ENCODE results near the gene ERGIC2. TPM values are rescaled to one million over a fixed set of nuclear protein-coding genes. Genes with fewer than 3 reads are reported as not detected.

ERGIC2 gene, protein sequence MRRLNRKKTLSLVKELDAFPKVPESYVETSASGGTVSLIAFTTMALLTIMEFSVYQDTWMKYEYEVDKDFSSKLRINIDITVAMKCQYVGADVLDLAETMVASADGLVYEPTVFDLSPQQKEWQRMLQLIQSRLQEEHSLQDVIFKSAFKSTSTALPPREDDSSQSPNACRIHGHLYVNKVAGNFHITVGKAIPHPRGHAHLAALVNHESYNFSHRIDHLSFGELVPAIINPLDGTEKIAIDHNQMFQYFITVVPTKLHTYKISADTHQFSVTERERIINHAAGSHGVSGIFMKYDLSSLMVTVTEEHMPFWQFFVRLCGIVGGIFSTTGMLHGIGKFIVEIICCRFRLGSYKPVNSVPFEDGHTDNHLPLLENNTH
- total RNA-seq = 10 to 100 TPM; 55.6 to 63.7 TPM

GRCh38 chr12:29380536-29381523 is at the start of gene ERGIC2:
TSS of gene ERGIC2 (minus strand) at chr12:29381172. CDS start at chr12:29371633, 9,539 bp downstream.
- ChIA-PET CTCF (interaction anchor here (0.7 to 1.4 kb wide), 4 partner anchors 16 to 48 kb away, joined by 3 to 5 read pairs (median 4); no protein-coding TSS in a partner anchor), POLR2A (interaction anchor here (1.0 to 1.4 kb wide), 3 partner anchors 10 to 277 kb away, joined by 3 to 7 read pairs (median 3); no protein-coding TSS in a partner anchor)
- H3K4me3 Mint-ChIP-seq = peak within 1 kb of the TSS; percentile 85
- DNase-seq = peak; percentile 95
- ATAC-seq = peak; percentile 96
- H3K27me3 Mint-ChIP-seq (ENCODE audit: low read depth) = no peaks in the 10 kb centered on the region
- H3K4me1 Mint-ChIP-seq (ENCODE audit: low read depth) = peaks cover 30% of the 10 kb centered on the region
- no peaks in the 10 kb centered on the region for H3K9me3 Mint-ChIP-seq (ENCODE audit: insufficient read depth)
- H3K36me3 Mint-ChIP-seq (ENCODE audit: low read depth) = peaks cover 14% of the 10 kb centered on the region
- H3K27ac Mint-ChIP-seq = peak within 1 kb of the TSS; percentile 89

GRCh38 chr12:29430716-29431044 is 49.7 kb upstream of the ERGIC2 start:
- CTCF ChIA-PET = no interaction called here

DNA sequence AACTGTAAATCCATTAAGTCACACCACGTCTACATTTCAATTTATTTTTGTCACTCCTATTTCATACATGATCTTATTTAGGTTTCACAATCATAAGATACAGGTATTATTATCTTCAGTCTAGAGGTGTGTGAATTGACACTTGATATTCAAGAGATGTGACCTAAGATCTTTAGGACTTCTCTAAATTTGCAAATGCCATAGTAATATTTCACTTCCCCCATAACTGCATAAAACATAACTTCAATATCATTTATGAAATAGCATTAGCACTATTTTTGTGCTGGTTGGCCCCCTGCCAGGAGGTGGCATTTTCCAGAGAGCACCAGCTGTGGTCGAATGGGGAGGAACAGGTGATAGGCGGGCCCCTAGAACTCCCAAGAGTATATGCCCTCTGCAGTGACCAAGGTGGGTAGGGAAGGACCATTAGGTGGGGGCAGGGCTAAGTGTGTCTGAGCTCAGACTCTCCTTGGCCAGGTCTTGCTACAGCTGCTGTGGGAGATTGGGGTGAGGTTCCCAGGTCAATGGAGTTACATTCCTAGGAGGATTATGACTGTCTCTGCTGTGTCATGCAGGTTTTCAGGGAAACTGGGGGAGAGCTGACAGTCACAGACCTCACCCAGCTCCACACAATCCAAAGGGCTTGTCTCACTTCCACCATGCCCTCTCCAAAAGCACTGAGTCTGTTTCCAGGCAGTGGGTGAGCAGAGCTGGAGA is 49.2 kb upstream of the ERGIC2 start:
- H3K4me3 Mint-ChIP-seq = no peak overlapping the region
- H3K36me3 Mint-ChIP-seq (ENCODE audit: low read depth) = no peaks in the 10 kb centered on the region
- no peak overlapping the region for H3K27ac Mint-ChIP-seq
- H3K27me3 Mint-ChIP-seq (ENCODE audit: low read depth) = no peaks in the 10 kb centered on the region
- ATAC-seq = no peak
- no peaks in the 10 kb centered on the region for H3K9me3 Mint-ChIP-seq (ENCODE audit: insufficient read depth)
- DNase-seq = no peak
- ChIA-PET POLR2A (no interaction called here), CTCF (no interaction called here)
- H3K4me1 Mint-ChIP-seq (ENCODE audit: low read depth) = no peaks in the 10 kb centered on the region

More at GRCh38 chr12:29430716-29431044, 49.7 kb upstream of the ERGIC2 start:
- POLR2A ChIA-PET = no interaction called here
- no peaks in the 10 kb centered on the region for H3K36me3 Mint-ChIP-seq (ENCODE audit: low read depth)
- H3K4me1 Mint-ChIP-seq (ENCODE audit: low read depth) = no peaks in the 10 kb centered on the region
- DNase-seq (no peak), ATAC-seq (no peak)
- no peaks in the 10 kb centered on the region for H3K27me3 Mint-ChIP-seq (ENCODE audit: low read depth)
- H3K4me3 Mint-ChIP-seq = no peak overlapping the region
- H3K9me3 Mint-ChIP-seq (ENCODE audit: insufficient read depth) = no peaks in the 10 kb centered on the region
- no peak overlapping the region for H3K27ac Mint-ChIP-seq

GRCh38 chr12:29428633-29429032 is 47.7 kb upstream of the ERGIC2 start:
- ChIA-PET POLR2A (no interaction called here), CTCF (interaction anchor here (0.6 kb wide), 1 partner anchor 48 kb away, joined by 3 read pairs; no protein-coding TSS in a partner anchor)
- Mint-ChIP-seq H3K4me1 (ENCODE audit: low read depth) (no peaks in the 10 kb centered on the region), H3K36me3 (ENCODE audit: low read depth) (no peaks in the 10 kb centered on the region), H3K27ac (no peak overlapping the region), H3K4me3 (no peak overlapping the region), H3K27me3 (ENCODE audit: low read depth) (no peaks in the 10 kb centered on the region), H3K9me3 (ENCODE audit: insufficient read depth) (no peaks in the 10 kb centered on the region)
- DNase-seq = no peak
- ATAC-seq = no peak

GRCh38 chr12:29427964-29428363 is 47.0 kb upstream of the ERGIC2 start:
- ATAC-seq (no peak), DNase-seq (no peak)
- CTCF ChIA-PET = interaction anchor here (0.6 to 0.8 kb wide), 2 partner anchors 47 to 48 kb away, joined by 3 read pairs; partner anchors contain the start of gene ERGIC2
- H3K4me1 Mint-ChIP-seq (ENCODE audit: low read depth) = no peaks in the 10 kb centered on the region
- H3K27ac Mint-ChIP-seq = no peak overlapping the region
- H3K36me3 Mint-ChIP-seq (ENCODE audit: low read depth) = no peaks in the 10 kb centered on the region
- H3K9me3 Mint-ChIP-seq (ENCODE audit: insufficient read depth) = no peaks in the 10 kb centered on the region
- no peaks in the 10 kb centered on the region for H3K27me3 Mint-ChIP-seq (ENCODE audit: low read depth)
- H3K4me3 Mint-ChIP-seq = no peak overlapping the region
- POLR2A ChIA-PET = no interaction called here

DNA sequence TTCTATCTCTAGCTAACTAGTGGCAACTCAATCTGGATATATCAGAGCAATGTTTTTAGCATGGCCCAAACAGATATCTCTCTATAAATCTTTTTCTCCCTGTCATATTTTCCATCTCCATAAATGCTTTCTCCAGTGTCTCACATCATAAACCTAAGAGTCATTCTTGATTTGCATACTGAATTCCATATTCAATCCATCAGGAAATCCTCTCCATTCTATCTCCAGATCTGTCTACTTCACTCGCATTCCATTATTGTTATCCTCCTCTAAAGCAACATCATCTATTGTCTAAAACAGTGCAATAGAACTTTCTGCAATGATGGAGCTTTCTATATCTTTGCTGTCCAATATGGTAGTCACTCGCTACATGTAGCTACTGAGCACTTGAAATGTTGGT is 45.5 kb upstream of the ERGIC2 start:
- ATAC-seq (no peak), DNase-seq (no peak)
- no peak overlapping the region for H3K4me3 Mint-ChIP-seq
- no peaks in the 10 kb centered on the region for H3K9me3 Mint-ChIP-seq (ENCODE audit: insufficient read depth)
- POLR2A ChIA-PET = no interaction called here
- CTCF ChIA-PET = no interaction called here
- H3K36me3 Mint-ChIP-seq (ENCODE audit: low read depth) = no peaks in the 10 kb centered on the region
- H3K27ac Mint-ChIP-seq = no peak overlapping the region
- no peaks in the 10 kb centered on the region for H3K4me1 Mint-ChIP-seq (ENCODE audit: low read depth)
- peaks cover 3% of the 10 kb centered on the region for H3K27me3 Mint-ChIP-seq (ENCODE audit: low read depth)

GRCh38 chr12:29425722-29426121 is 44.8 kb upstream of the ERGIC2 start:
- ATAC-seq (no peak), DNase-seq (no peak)
- H3K27me3 Mint-ChIP-seq (ENCODE audit: low read depth) = peaks cover 6% of the 10 kb centered on the region
- no peak overlapping the region for H3K27ac Mint-ChIP-seq
- ChIA-PET CTCF (no interaction called here), POLR2A (no interaction called here)
- H3K36me3 Mint-ChIP-seq (ENCODE audit: low read depth) = no peaks in the 10 kb centered on the region
- no peak overlapping the region for H3K4me3 Mint-ChIP-seq
- no peaks in the 10 kb centered on the region for H3K4me1 Mint-ChIP-seq (ENCODE audit: low read depth)
- no peaks in the 10 kb centered on the region for H3K9me3 Mint-ChIP-seq (ENCODE audit: insufficient read depth)

DNA sequence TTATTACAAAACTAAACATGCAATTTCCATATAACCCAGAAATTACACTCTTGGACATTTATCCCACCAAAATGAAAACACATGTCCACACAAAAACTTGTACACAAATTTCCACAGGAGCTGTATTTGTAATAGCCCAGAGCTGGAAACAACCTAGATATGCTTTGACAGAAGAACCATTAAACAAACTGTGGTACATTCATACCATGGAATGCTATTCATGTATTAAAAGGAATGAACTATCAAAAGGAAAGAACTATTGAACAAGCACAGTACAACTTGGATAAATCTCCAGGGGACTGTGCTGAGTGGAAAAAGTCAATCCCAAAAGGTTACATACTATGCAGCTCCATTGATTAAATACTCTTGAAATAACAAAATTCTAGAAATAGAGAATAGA is 35.8 kb upstream of the ERGIC2 start:
- POLR2A ChIA-PET = no interaction called here
- CTCF ChIA-PET = no interaction called here
- no peaks in the 10 kb centered on the region for H3K36me3 Mint-ChIP-seq (ENCODE audit: low read depth)
- H3K4me1 Mint-ChIP-seq (ENCODE audit: low read depth) = no peaks in the 10 kb centered on the region
- peaks cover 8% of the 10 kb centered on the region for H3K27me3 Mint-ChIP-seq (ENCODE audit: low read depth)
- DNase-seq = no peak
- no peak for ATAC-seq
- H3K27ac Mint-ChIP-seq = no peak overlapping the region
- H3K9me3 Mint-ChIP-seq (ENCODE audit: insufficient read depth) = no peaks in the 10 kb centered on the region
- H3K4me3 Mint-ChIP-seq = no peak overlapping the region

DNA sequence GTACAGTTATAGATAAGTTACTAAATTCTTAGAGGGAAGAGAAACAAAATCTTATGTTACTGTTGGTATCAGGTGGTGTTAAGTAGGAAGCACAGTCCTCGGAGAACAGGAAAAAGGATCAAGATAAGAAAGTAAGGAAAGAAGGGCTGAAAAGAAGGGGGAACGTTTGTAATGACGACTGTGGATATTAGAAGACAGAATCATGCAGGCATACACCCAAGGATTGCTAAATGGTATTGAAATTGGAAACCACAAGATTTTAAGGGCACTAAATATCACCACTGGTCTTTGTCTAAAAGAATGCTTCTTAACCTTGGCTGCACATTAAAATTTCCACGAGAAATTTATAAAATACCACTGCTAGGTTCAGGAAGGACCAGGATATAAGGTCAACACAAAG is 34.1 kb upstream of the ERGIC2 start:
- no peak for ATAC-seq
- CTCF ChIA-PET = no interaction called here
- Mint-ChIP-seq H3K4me3 (no peak overlapping the region), H3K9me3 (ENCODE audit: insufficient read depth) (no peaks in the 10 kb centered on the region), H3K27me3 (ENCODE audit: low read depth) (peaks cover 6% of the 10 kb centered on the region), H3K27ac (no peak overlapping the region), H3K36me3 (ENCODE audit: low read depth) (no peaks in the 10 kb centered on the region), H3K4me1 (ENCODE audit: low read depth) (no peaks in the 10 kb centered on the region)
- POLR2A ChIA-PET = no interaction called here
- DNase-seq = no peak

DNA sequence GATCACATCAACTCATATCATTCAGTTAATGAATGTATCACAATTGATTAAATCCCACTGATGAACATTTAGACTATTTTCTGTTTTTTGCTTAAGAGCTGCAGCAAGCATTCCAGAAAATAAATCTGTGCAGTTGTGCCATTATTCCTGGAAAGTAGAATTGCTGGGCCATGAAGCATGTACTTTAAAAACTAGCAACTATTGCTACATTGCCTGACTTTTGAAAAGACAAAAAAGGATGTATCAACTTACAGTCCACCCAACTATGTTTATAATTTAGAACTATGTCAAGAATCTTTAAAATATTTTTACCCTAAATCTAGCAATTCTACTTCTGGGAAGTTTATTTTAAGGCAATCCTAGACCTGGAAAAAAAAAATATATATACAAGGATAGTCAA is 33.4 kb upstream of the ERGIC2 start:
- Mint-ChIP-seq H3K9me3 (ENCODE audit: insufficient read depth) (no peaks in the 10 kb centered on the region), H3K27me3 (ENCODE audit: low read depth) (peaks cover 6% of the 10 kb centered on the region), H3K27ac (no peak overlapping the region), H3K4me3 (no peak overlapping the region), H3K36me3 (ENCODE audit: low read depth) (no peaks in the 10 kb centered on the region), H3K4me1 (ENCODE audit: low read depth) (no peaks in the 10 kb centered on the region)
- ChIA-PET CTCF (no interaction called here), POLR2A (no interaction called here)
- DNase-seq (no peak), ATAC-seq (no peak)

DNA sequence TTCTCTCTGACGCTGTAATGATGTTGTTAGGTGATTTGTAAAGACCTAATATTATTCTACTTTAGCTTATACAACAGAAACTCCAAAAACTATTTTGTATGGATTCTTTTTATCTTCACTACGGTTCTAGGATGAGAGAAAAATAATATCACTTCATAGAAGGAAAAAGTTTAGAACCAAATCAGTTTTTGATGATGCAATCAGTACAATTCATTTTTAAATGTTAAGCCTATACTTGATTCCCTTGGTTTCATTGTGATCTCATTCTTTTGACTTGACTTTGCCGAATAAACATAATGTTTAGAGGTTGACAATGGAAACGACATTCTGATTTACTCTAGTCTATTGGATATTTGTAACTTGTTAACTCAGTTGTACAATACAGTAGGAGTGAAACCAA is 24.6 kb upstream of the ERGIC2 start:
- Mint-ChIP-seq H3K9me3 (ENCODE audit: insufficient read depth) (no peaks in the 10 kb centered on the region), H3K27ac (no peak overlapping the region), H3K27me3 (ENCODE audit: low read depth) (peaks cover 11% of the 10 kb centered on the region), H3K4me1 (ENCODE audit: low read depth) (no peaks in the 10 kb centered on the region), H3K4me3 (no peak overlapping the region), H3K36me3 (ENCODE audit: low read depth) (no peaks in the 10 kb centered on the region)
- ATAC-seq (no peak), DNase-seq (no peak)
- ChIA-PET CTCF (no interaction called here), POLR2A (no interaction called here)

- no peaks in the 10 kb centered on the region for H3K9me3 Mint-ChIP-seq (ENCODE audit: insufficient read depth)
Measured at GRCh38 chr12:29403991-29404390, 23.0 kb upstream of the ERGIC2 start.

More at GRCh38 chr12:29403991-29404390, 23.0 kb upstream of the ERGIC2 start:
- DNase-seq = no peak
- H3K27me3 Mint-ChIP-seq (ENCODE audit: low read depth) = peaks cover 16% of the 10 kb centered on the region
- H3K27ac Mint-ChIP-seq = no peak overlapping the region
- no peaks in the 10 kb centered on the region for H3K4me1 Mint-ChIP-seq (ENCODE audit: low read depth)
- ChIA-PET CTCF (no interaction called here), POLR2A (no interaction called here)
- no peaks in the 10 kb centered on the region for H3K36me3 Mint-ChIP-seq (ENCODE audit: low read depth)
- ATAC-seq = no peak
- H3K4me3 Mint-ChIP-seq = no peak overlapping the region
